Measurements from ENCODE around the gene TCF20.

DNA sequence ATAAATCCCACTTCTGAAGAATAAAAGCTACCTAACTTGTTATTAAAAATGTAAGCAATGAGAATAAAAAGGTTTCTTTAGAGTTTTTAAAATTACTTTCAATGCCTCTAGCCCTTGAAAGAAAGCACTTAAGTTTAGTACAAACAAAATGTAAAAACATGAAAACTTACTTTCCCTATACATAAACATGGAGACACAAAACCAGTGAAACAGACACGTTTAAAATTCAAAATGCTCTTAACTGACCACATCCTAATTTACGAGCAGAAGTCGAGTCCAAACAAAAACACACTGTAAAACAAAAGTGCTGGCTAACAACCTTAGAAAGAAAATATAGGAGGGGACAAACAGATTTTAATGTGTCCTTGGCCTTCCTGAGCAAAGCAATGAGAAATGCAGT is 36.6 kb downstream of the TCF20 start:
- TF ChIP-seq, protein P1, sequence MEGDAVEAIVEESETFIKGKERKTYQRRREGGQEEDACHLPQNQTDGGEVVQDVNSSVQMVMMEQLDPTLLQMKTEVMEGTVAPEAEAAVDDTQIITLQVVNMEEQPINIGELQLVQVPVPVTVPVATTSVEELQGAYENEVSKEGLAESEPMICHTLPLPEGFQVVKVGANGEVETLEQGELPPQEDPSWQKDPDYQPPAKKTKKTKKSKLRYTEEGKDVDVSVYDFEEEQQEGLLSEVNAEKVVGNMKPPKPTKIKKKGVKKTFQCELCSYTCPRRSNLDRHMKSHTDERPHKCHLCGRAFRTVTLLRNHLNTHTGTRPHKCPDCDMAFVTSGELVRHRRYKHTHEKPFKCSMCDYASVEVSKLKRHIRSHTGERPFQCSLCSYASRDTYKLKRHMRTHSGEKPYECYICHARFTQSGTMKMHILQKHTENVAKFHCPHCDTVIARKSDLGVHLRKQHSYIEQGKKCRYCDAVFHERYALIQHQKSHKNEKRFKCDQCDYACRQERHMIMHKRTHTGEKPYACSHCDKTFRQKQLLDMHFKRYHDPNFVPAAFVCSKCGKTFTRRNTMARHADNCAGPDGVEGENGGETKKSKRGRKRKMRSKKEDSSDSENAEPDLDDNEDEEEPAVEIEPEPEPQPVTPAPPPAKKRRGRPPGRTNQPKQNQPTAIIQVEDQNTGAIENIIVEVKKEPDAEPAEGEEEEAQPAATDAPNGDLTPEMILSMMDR (IDR thresholded peaks at IDR 0.05), result no peak
- no peak for TF ChIP-seq POLR2A (IDR thresholded peaks at IDR 0.05)

Data from right lobe of liver (tissue), 4 donors.